BJ (cell line): ENCODE data around the gene CLEC5A. TPM values are rescaled to one million over a fixed set of nuclear protein-coding genes. Genes with fewer than 3 reads are reported as not detected.
A peak's percentile ranks its signal among the peaks of the same experiment; 100 is the strongest.

ENCODE experiments used
- CTCF ChIA-PET: fragments of 350-600 bp; formaldehyde crosslinking; extraction: SDS; loops from one replicate; lab custom pipeline; 2021; ENCODE audit warnings: antibody characterized with exemption, inconsistent platforms; lab: Yijun Ruan, JAX
- POLR2A ChIA-PET: fragments of 300-600 bp; sonication (Branson Sonifier 250); formaldehyde crosslinking; extraction: SDS; loops from one replicate; lab custom pipeline; 2021; ENCODE audit warnings: antibody characterized with exemption; lab: Charles Lee
- DNase-seq: peaks from one replicate; pipeline ENCODE4 v3.0.0-alpha.2; 2011; ENCODE audit warnings: low read depth
- H3K27me3 ChIP-seq: 2 replicates; pipeline ENCODE4 v1.6.0; 2011; ENCODE audit warnings: low read length; ENCODE audit not compliant: control insufficient read depth, insufficient read depth
- H3K36me3 ChIP-seq: 2 replicates; pipeline ENCODE4 v1.5.1; 2011; ENCODE audit warnings: low read length; ENCODE audit not compliant: control insufficient read depth, insufficient read depth
- H3K4me3 ChIP-seq: 2 replicates; pipeline ENCODE4 v1.5.1; 2011; ENCODE audit warnings: low read depth, mild to moderate bottlenecking, control low read depth, low read length
- CTCF ChIP-seq: IDR thresholded peaks from 2 replicates; pipeline ENCODE4 v1.5.1; 2011; ENCODE audit warnings: low read depth, mild to moderate bottlenecking, control low read depth, inconsistent platforms, low read length, moderate library complexity; ENCODE audit not compliant: insufficient read depth
- polyA plus RNA-seq: library from polyadenylated mRNA; depleted of rRNA; stranded (reverse); fragments of >200 nt; gene quantifications from 2 replicates; pipeline ENCODE4 v1.2.3, GENCODE V29; 2011

The CLEC5A gene
- polyA plus RNA-seq, 1 experiment, result not detected

GRCh38 chr7:141976524-141977245, 29.9 kb upstream of the CLEC5A start:
- H3K4me3 ChIP-seq, result no peak overlapping the region
- TF ChIP-seq CTCF, result no peak
- DNase-seq, result no peak
- CTCF ChIA-PET, result no interaction called here
- H3K36me3 ChIP-seq, result no peaks in the 10 kb centered on the region
- POLR2A ChIA-PET, result no interaction called here
- H3K27me3 ChIP-seq, result no peaks in the 10 kb centered on the region

GRCh38 chr7:141975806-141976523, 29.2 kb upstream of the CLEC5A start:
- TF ChIP-seq CTCF, result peak; percentile 34; the same call in 1 of the 2 replicates
- POLR2A ChIA-PET, result no interaction called here
- Histone ChIP-seq H3K36me3 (no peaks in the 10 kb centered on the region), H3K27me3 (no peaks in the 10 kb centered on the region), H3K4me3 (no peak overlapping the region)
- CTCF ChIA-PET, result no interaction called here
- no peak for DNase-seq

- Histone ChIP-seq H3K27me3 (no peaks in the 10 kb centered on the region), H3K36me3 (no peaks in the 10 kb centered on the region), H3K4me3 (no peak overlapping the region)
- ChIA-PET POLR2A (no interaction called here), CTCF (no interaction called here)
- no peak for DNase-seq
- TF ChIP-seq CTCF, result no peak
These were observed 28.1 kb upstream of the CLEC5A start for GRCh38 chr7:141974831-141975230.

- Histone ChIP-seq H3K4me3 (no peak within 1 kb of the TSS), H3K36me3 (no peaks in the 10 kb centered on the region), H3K27me3 (no peaks in the 10 kb centered on the region)
- DNase-seq, result no peak
- no peak for TF ChIP-seq CTCF
- ChIA-PET CTCF (no interaction called here), POLR2A (no interaction called here)
These were observed 26.9 kb upstream of the CLEC5A start, which contains the start of gene TAS2R38 for GRCh38 chr7:141973673-141974072. Gene TAS2R38, minus strand, starts transcription at chr7:141973773. Its CDS starts 84 bp downstream, at chr7:141973689.

- ChIA-PET POLR2A (no interaction called here), CTCF (no interaction called here)
- no peak for DNase-seq
- Histone ChIP-seq H3K36me3 (no peaks in the 10 kb centered on the region), H3K27me3 (no peaks in the 10 kb centered on the region), H3K4me3 (no peak overlapping the region)
- no peak for TF ChIP-seq CTCF
These were observed 14.1 kb upstream of the CLEC5A start for GRCh38 chr7:141960687-141961422.
